Suppressor macrophage (primary cell): Measurements from ENCODE around the gene AGL.
"Not testable (repeated sequence)": the region's sequence is repeated elsewhere in the genome, so short reads cannot be mapped to it uniquely, and the experiment has no call there.

Experiments
- DNase-seq, 4 experiments: peaks; one replicate each; pipeline ENCODE4 v3.0.0-alpha.2; 2020 to 2022
- total RNA-seq, 17 experiments: gene quantifications; one replicate each; lab custom pipeline; 2026; ENCODE audit warnings: mixed read lengths in 6 of 17, inconsistent platforms in 3 of 17; lab: John Stamatoyannopoulos, UW

The AGL gene
- 22.3 to 75.5 (median 47.8) reads per million in 17 experiments for total RNA-seq

DNA sequence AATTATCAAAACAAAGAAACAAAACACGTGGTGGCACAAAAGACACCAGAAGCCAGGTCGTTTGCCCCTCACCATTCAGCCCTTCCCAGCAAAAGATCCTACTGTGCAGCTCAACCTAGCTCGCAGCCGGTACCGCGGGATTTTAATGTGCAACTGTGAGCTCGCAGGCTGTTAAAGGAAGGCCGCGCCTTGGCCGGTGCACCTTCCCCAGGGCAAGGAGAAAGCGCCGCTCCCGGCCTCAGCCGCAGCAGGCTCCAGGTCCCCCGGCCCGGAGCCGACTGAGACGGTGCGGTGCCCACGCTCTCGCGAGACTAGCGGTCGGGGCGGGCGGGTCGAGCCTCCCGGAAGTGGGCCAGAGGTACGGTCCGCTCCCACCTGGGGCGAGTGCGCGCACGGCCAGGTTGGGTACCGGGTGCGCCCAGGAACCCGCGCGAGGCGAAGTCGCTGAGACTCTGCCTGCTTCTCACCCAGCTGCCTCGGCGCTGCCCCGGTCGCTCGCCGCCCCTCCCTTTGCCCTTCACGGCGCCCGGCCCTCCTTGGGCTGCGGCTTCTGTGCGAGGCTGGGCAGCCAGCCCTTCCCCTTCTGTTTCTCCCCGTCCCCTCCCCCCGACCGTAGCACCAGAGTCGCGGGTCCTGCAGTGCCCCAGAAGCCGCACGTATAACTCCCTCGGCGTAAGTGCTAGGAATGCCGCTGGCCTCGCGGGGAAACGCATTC, at the start of gene AGL:
AGL (plus strand) TSS at position 618 of the 715 bp plus-strand sequence. CDS start 682 bp downstream, outside the sequence.
- DNase-seq: peak; percentile 83 to 93 (median 90)

DNA sequence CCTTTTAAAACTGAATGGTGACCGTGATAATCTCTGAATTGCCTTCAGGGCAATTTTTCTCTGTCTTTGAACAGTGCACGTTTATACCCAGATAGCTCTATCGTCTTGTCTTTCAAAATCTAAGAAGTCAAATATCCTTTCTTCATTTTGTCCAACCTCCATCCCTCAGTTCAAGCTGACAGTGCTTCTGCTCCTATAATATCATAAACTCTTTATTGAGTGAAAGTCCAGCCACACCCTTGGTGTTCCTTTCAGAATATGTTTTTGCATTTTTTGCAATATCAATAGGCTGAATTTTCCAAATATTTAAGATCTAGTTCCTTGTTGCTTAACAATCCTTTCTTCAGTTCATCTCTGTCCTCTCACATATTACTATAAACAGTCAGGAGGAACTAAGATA, 48.6 kb upstream of the AGL start:
- no peak for DNase-seq

DNA sequence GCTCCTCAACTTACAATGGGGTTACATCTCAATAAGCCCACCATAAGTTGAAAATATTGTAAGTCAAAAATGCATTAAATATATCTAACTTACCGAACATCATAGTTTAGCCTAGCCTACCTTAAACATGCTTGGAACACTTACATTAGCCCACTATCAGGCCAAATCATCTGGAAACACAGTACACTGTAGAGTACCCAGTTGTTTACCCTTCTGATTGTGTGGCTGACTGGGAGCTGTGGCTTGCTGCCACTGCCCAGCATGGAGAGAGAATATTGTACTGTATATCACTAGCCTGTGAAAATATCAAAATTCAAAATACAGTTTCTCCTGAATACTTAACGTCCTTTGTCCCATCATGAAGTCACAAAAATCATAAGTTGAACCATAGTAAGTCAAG, 43.3 kb upstream of the AGL start:
- DNase-seq: no peak

DNA sequence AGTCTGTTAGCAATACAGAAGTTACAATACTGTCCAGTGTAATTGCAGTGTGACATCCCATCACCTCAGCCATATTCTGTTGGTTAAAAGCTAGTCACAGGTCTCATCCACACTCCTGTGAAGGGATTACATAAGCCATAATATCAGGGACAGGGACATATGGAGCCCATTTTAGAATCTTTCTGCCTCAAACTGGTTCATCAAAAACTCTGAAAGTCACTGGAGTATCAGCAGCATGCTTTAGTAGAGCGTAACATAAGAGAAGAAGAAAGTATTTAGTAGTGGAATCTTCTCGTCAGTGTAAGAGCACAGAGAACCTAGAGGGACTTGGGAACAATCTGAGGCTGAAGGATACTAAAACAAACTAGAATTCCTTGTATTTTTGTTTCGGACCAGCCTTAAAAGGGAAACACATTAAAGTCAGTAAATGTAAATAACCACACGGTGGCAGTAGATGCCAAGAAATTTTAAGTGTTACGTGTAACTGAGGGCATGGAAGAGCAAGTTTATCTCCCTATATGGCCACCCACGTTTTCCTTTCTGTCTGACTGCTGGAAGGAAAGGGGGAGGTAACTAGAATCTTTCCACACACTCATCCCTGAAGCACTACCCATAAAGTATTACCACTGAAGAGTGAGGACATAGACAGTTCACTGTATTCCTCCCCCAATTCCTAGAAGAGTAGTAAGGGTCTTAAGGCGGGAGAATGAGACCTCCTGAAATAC, 41.6 kb upstream of the AGL start:
- DNase-seq: peak; percentile 73 to 93 (median 87)

DNA sequence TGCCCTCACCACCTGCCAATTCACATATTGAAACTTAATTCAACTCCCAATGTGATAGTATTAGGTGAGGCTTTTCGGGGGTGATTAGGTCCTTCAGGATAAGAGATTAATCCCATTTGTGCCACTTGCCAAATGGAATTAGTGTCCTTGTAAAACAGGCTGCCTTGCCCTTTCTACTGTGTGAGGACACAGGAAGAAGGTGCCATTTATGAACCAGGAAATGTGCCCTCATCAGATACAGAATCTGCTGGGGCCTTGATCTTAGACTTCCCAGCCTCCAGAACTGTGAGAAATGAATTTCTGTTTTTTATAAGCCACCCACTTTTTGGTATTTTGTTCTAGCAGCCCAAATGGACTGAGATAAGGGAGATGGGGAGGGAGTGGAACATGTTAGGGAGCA, 39.1 kb upstream of the AGL start:
- DNase-seq: no peak

DNA sequence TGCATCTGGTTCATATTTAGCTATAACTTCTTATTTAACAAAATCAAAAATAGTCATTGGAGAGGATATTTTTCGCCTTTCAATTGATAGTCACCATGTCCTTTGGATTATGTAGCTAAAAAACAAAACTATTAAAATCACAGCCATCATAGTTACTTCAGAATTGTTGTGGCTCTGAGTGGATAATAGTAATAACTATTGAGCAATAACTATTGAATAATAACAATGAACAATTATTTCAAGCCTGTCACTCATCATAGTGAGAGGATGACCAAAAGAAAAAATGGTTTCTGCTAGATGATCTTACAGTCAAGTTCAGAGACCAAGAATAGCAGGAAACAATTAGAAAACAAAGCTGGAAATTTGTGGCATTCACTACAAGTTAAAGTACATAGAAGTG, 38.4 kb upstream of the AGL start:
- no peak for DNase-seq

GRCh38 chr1:99814373-99814900, 35.7 kb upstream of the AGL start:
- no peak for DNase-seq

DNA sequence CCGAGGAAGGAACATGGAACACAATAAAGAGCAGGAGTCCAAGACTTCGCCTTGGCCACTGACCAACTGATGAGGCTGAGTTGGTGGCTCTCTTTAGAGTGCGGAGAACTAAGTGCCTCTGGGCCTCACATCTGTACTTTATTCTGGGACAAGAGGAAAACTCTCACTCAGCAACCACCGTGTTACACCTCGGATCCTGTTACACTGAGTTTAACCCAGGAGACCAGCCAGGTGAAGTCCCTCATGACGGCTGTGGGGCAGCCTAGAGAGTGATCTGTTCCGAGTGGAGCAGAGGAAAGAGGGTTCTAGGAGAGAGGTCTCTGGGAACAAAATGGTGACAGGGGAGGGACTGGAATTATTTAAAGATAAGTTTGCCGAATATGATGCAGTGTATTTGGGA, 33.5 kb upstream of the AGL start:
- no peak for DNase-seq

DNA sequence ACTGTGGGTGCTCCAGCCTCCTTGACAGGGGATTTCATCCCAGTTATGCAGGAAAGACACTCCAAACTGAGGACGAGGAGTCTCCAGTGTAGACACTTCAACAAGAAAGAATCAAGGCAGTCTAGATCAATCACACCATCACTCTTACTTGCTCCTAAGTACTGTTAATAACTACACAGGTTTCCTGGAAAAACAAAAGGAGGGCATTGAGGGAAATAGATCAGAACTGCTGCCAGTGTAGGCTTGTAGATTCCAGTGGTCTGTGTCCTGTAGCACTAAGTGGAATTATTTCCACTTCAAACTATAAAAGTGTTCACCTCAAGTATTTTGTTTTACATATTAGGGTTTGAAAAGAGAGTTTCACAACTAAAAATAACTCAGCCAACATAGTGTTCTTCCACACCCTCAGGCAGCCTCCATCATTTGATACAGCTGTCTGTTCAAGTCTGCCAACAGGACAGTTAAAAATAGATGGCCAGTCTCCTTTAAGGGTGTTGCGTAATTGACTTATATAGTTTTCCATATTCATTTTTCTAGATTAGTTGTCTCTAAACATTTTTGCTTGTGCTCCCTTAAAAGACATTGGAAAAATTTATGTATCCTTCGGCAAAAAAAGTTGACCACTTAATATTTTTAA, 32.0 kb upstream of the AGL start:
- no peak for DNase-seq

- no peak for DNase-seq
These were observed 29.6 kb upstream of the AGL start for GRCh38 chr1:99820546-99820945.

DNA sequence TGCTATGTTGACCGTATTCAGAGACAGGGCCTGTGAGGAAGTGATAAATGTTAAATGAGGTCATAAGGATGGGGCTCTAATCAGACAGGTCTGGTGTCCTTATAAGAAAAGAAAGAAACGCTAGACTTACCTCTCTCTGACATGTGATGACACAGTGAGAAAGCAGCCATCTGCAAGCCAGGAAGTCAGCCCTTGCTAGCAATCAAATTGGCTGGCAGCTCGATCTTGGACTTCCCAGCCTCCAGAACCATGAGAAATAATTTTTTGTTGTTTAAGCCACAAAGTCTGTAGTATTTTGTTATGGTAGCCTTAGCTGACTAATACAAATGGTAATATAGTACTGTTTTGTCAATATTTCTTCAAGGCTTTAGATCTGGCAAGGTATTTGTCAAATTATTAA, 25.1 kb upstream of the AGL start:
- DNase-seq: no peak

DNA sequence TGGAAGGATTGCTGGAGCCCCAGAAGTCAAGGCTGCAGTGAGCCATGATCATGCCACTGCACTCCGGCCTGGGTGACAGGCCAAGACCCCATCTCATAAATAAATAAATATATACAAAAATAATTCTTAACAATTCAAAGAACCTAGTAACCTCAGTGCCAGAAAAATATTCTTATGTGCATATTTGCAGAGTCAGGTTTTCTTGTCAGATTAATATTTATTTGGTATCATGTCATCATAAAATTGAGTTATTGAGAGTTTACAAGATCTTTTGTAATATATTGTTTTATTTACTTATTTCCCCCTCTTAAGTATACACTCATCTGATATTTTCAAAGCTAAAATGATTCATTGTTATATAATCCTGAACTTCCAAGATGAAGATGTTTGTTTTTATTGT, 24.5 kb upstream of the AGL start:
- no peak for DNase-seq

GRCh38 chr1:99827970-99828369, 22.2 kb upstream of the AGL start:
- no peak for DNase-seq

- no peak for DNase-seq
These were observed 20.9 kb upstream of the AGL start for GRCh38 chr1:99829269-99829668.

DNA sequence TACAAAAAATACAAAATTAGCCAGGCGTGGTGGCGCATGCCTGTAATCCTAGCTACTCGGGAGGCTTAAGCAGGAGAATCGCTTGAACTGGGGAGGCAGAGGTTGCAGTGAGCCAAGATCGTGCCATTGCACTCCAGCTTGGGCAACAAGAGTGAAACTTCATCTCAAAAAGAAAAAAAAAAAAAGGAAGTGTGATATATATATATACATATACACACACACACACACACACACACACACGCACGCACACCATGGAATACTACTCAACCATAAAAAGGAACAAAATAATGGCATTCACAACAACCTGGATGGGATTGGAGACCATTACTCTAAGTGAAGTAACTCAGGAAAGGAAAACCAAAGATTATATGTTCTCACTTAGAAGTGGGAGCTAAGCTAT, 16.2 kb upstream of the AGL start:
- not testable (repeated sequence) for DNase-seq

DNA sequence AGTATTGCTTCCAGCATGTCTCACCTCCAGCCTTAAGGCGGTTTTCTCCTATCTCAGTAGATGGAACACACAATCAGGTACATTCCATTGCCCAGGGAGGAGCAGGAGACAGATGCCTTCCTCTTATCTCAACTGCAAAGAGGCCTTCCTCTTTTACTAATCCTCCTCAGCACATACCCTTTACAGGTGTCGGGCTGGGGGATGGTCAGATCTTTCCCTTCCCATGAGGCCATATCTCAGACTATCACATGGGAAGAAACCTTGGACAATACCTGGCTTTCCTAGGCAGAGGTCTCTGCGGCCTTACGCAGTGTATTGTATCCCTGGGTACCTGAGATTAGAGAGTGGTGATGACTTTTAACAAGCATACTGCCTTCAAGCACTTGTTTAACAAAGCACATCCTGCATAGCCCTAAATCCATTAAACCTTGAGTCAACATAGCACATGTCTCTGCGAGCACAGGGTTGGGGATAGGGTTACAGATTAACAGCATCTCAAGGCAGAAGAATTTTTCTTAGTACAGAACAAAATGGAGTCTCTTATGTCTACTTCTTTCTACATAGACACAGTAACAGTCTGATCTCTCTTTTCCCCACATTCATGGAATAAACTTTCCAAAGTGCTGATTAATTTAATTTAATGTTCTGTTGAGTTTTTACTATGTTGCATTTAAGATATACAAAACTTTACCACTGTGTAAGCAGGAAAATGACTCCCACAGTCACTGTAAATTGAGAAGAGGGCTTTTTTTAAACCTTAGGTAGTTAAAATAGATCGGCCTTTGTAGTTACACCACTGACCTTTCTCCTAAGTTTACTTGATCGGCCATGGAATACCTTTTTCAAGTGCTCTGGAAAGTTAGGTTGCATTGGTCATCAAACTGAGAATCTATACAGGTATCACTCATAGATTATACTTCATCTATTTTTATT, 13.7 kb upstream of the AGL start:
- not testable (repeated sequence) for DNase-seq

DNA sequence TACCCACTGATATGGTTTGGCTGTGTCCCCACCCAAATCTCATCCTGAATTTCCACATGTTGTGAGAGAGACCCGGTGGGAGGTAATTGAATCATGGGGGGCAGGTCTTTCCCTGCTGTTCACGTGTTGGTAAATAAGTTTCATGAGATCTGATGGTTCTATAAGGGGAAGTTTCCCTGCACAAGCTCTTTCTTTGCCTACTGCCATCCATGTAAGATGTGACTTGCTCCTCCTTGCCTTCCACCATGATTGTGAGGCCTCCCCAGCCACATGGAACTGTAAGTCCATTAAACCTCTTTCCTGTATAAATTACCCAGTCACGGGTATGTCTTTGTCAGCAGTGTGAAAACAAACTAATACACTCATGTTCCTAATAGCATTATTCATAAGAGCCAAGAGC, 9.8 kb upstream of the AGL start:
- not testable (repeated sequence) for DNase-seq

DNA sequence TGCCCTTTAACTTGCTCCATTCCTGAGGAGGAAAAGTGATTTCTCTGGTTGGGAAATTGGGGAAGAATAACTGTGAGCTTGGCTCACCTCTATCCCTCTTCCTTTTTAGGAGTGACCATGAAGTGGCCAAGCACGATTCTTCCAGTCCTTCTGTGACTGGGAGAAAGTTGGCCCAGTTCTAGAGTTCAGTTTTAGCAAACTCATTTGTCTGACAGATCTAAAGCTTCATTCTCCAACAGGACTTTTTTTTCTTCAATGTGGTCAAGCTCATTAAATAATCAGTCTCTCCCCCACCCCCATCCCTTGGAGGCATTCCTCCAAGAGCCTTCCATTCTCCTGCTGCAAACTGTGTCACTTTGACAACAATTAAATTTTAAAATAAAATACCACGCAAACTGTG, 6.4 kb upstream of the AGL start:
- DNase-seq: no peak

- DNase-seq: not testable (repeated sequence)
These were observed 5.0 kb upstream of the AGL start for GRCh38 chr1:99845201-99845600.

DNA sequence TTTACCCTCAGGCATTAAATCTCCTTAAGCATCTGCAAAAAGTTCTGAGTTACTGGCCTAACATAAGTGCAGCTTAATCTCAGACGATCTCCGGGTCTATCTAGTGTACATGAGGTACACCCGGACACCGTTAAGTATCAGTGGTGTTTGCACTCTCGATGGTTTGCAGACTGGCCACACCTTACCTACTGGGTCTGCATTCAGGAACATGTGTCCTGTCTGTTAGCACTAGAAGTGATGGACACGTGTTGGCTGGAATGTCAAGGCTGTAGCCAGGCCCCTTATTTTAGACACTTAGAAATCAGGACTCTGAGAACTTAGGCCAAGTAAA, 783 bp upstream of the AGL start:
- peak in 2 of 4 experiments; percentile 2 to 10 for DNase-seq

DNA sequence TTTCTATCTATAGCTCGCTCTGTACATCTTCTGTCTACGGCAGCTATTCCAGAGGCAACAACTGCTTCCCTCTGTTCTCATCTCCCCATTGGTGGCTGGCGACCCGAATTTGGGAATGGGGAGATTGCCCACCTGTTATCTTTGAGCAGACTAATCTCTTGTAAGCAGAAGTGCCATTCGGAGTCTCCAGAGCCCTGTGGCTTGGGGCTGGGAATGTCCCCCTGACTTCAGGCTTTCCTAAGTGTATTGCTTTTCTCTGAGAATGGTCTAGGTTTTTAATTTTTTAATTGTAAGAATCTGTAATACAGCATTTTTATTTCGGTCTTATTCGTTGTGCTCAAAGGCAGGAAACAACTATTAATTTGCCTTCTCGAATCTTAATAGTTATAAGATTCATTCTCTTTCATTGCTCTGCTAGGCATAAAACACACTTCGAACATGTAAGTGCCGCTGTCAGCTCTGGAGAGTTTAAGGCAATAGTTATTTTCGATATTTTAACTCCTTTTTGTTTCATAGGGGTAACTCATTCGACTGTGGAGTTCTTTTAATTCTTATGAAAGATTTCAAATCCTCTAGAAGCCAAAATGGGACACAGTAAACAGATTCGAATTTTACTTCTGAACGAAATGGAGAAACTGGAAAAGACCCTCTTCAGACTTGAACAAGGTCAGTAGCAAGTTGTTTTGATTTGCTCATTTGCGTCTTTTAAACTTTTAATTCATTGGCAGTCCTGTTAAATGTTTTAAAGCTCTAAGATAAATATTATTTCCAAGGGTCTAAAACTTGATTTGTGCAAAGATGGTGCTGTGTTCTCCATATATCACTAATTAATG, 514 bp downstream of the AGL start:
- peak in 2 of 4 experiments; percentile 5 to 34 for DNase-seq
